Peyer's patch (tissue), 4 donors: Measurements from ENCODE around the gene DCLRE1C. TPM values are rescaled to one million over a fixed set of nuclear protein-coding genes. Genes with fewer than 3 reads are reported as not detected.
"Not testable (repeated sequence)": the region's sequence is repeated elsewhere in the genome, so short reads cannot be mapped to it uniquely, and the experiment has no call there.

ENCODE experiments used
- DNase-seq, 3 donors: peaks; one replicate each; pipeline ENCODE4 v3.0.0-alpha.2; 2017 to 2019
- H3K27ac ChIP-seq, 4 donors: fragments of 200-600 bp; sonication (generic); one replicate each; pipeline ENCODE4 v1.5.1; 2016 to 2019
- H3K27me3 ChIP-seq, 2 donors: fragments of 200-600 bp; sonication (generic); one replicate each; pipeline ENCODE4 v1.5.1; 2019
- H3K36me3 ChIP-seq, 3 donors: fragments of 200-600 bp; sonication (generic); one replicate each; pipeline ENCODE4 v1.5.1; 2016 to 2019
- H3K4me1 ChIP-seq, 4 donors: fragments of 200-600 bp; sonication (generic); one replicate each; pipeline ENCODE4 v1.5.1; 2016 to 2019
- H3K4me3 ChIP-seq, 4 donors: fragments of 200-600 bp; sonication (generic); 1 replicate in 3 of 4; 2 replicates in 1 of 4; pipeline ENCODE4 v1.5.1; 2016 to 2019; ENCODE audit warnings: mild to moderate bottlenecking in 1 of 4
- H3K9me3 ChIP-seq, 4 donors: fragments of 200-600 bp; sonication (generic); one replicate each; pipeline ENCODE4 v1.5.1; 2016 to 2019; ENCODE audit warnings: mild to moderate bottlenecking in 1 of 4
- CTCF ChIP-seq, 6 experiments: fragments of 450-650 bp in 4 of 6; fragments of 200-600 bp in 2 of 6; sonication (generic) in 1 of 6; IDR thresholded peaks; one replicate each; pipeline ENCODE4 v1.5.1; 2017 to 2019; ENCODE audit warnings: antibody characterized with exemption in 6 of 6, mild to moderate bottlenecking in 3 of 6, moderate library complexity in 1 of 6
- POLR2A ChIP-seq, 2 donors: fragments of 450-650 bp; IDR thresholded peaks; one replicate each; pipeline ENCODE4 v1.5.1; 2017; ENCODE audit warnings: antibody characterized with exemption in 2 of 2, mild to moderate bottlenecking in 2 of 2, moderate library complexity in 2 of 2
- total RNA-seq, 4 donors: library from RNA; depleted of rRNA; stranded (reverse); fragments of >200 nt; gene quantifications; one replicate each; pipeline ENCODE4 v1.1.0, GENCODE V29; 2016

Gene DCLRE1C
- total RNA-seq, 4 donors from 2014 or later = 10.9 to 18.2 (median 16.5) TPM

- TF ChIP-seq CTCF (IDR thresholded peaks at IDR 0.05) = no peak
- TF ChIP-seq POLR2A (IDR thresholded peaks at IDR 0.05) = no peak
- Histone ChIP-seq H3K36me3 (peaks cover 0 to under 1% (median 0%) of the 10 kb centered on the region in 3 donors), H3K9me3 (no peaks in the 10 kb centered on the region), H3K27ac (no peak overlapping the region), H3K4me1 (peaks cover 0 to 15% (median 0%) of the 10 kb centered on the region in 4 donors), H3K27me3 (no peaks in the 10 kb centered on the region), H3K4me3 (no peak overlapping the region)
- no peak for DNase-seq
These were observed 78.0 kb downstream of the DCLRE1C start for GRCh38 chr10:14875941-14876340.

GRCh38 chr10:14873090-14873760 is 80.7 kb downstream of the DCLRE1C start:
- no peak for TF ChIP-seq CTCF (IDR thresholded peaks at IDR 0.05)
- no peak for TF ChIP-seq POLR2A (IDR thresholded peaks at IDR 0.05)
- no peak for DNase-seq
- H3K4me3 ChIP-seq = no peak overlapping the region
- no peak overlapping the region for H3K27ac ChIP-seq
- peaks cover 0 to 10% (median 0%) of the 10 kb centered on the region in 4 donors for H3K4me1 ChIP-seq
- H3K9me3 ChIP-seq = no peaks in the 10 kb centered on the region
- H3K36me3 ChIP-seq = peaks cover 0 to 28% (median 0%) of the 10 kb centered on the region in 3 donors
- H3K27me3 ChIP-seq = no peaks in the 10 kb centered on the region

GRCh38 chr10:14864871-14865270 is 89.0 kb downstream of the DCLRE1C start:
- H3K9me3 ChIP-seq, H3K27ac ChIP-seq, H3K4me3 ChIP-seq, DNase-seq, H3K27me3 ChIP-seq: not testable (repeated sequence)
- Histone ChIP-seq H3K4me1 (peaks cover 0 to 15% (median 0%) of the 10 kb centered on the region in 4 donors), H3K36me3 (peaks cover 0 to 42% (median 0%) of the 10 kb centered on the region in 3 donors)

GRCh38 chr10:14864466-14864865 is 89.4 kb downstream of the DCLRE1C start:
- H3K36me3 ChIP-seq = peaks cover 0 to 38% (median 0%) of the 10 kb centered on the region in 3 donors
- peaks cover 0 to 16% (median 0%) of the 10 kb centered on the region in 4 donors for H3K4me1 ChIP-seq
- not testable (repeated sequence) for H3K4me3 ChIP-seq, H3K27ac ChIP-seq, DNase-seq, H3K9me3 ChIP-seq, H3K27me3 ChIP-seq

GRCh38 chr10:14860791-14861190 is 93.1 kb downstream of the DCLRE1C start:
- no peak for TF ChIP-seq CTCF (IDR thresholded peaks at IDR 0.05)
- no peak for TF ChIP-seq POLR2A (IDR thresholded peaks at IDR 0.05)
- peak in 2 of 3 donors; percentile 74 to 76 for DNase-seq
- peaks cover 0 to 16% (median 0%) of the 10 kb centered on the region in 4 donors for H3K4me1 ChIP-seq
- H3K36me3 ChIP-seq = peaks cover 0 to 22% (median 0%) of the 10 kb centered on the region in 3 donors
- H3K27ac ChIP-seq = peak overlapping the region in 3 of 4 donors; percentile 50 to 77 (median 76)
- no peak overlapping the region for H3K4me3 ChIP-seq
- H3K27me3 ChIP-seq = no peaks in the 10 kb centered on the region
- no peaks in the 10 kb centered on the region for H3K9me3 ChIP-seq

- Histone ChIP-seq H3K9me3 (no peaks in the 10 kb centered on the region), H3K36me3 (peaks cover 0 to 22% (median 0%) of the 10 kb centered on the region in 3 donors), H3K27me3 (no peaks in the 10 kb centered on the region), H3K4me1 (peaks cover 0 to 16% (median 0%) of the 10 kb centered on the region in 4 donors), H3K27ac (no peak overlapping the region), H3K4me3 (no peak overlapping the region)
- TF ChIP-seq CTCF (IDR thresholded peaks at IDR 0.05) (no peak), POLR2A (IDR thresholded peaks at IDR 0.05) (no peak)
- no peak for DNase-seq
These were observed 94.1 kb downstream of the DCLRE1C start for GRCh38 chr10:14859775-14860174.
